ENCODE measurements around the gene FAR1.
"Not testable (repeated sequence)": the region's sequence is repeated elsewhere in the genome, so short reads cannot be mapped to it uniquely, and the experiment has no call there.

Gene FAR1

DNA sequence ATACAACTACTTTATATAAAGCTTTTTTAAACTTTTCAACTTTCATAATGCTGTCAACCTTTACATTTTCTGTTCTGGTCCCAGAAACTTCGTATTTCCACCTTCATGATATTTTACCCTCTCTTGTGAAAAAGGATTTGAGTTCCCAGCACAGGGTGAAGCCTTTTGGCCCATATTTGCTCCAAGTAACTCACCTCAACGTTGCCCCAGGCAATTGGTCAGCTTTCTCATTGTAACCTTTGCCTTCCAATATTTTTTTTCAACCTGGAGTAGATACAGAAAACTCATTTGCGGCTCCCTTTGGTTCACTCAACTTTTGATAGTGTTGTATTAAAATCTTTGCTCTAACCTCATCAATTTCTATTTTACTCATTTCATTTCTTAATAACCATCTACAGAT, 21.1 kb upstream of the FAR1 start:
- Histone ChIP-seq H4K20me1 (ENCODE audit: control insufficient read depth, insufficient read depth, low read depth, low read length) (no peaks in the 10 kb centered on the region), H3K4me2 (ENCODE audit: low read length) (no peak overlapping the region), H3K27ac (ENCODE audit: low read depth, low read length) (no peak overlapping the region), H3K27me3 (ENCODE audit: control insufficient read depth, low read length) (0 out of 2 replicates have a peak, but pooled peaks cover 3% of the 10 kb centered on the region), H3K4me1 (ENCODE audit: control insufficient read depth, low read length) (no peaks in the 10 kb centered on the region), H3K9me2 (replicated peaks; ENCODE audit: control insufficient read depth, low read length) (no peaks in the 10 kb centered on the region), H3K79me2 (ENCODE audit: control insufficient read depth, low read length) (no peaks in the 10 kb centered on the region), H3K9me3 (ENCODE audit: control insufficient read depth, insufficient read depth, low read length) (peaks cover 3% of the 10 kb centered on the region; the same call in 1 of the 2 replicates), H3K4me3 (ENCODE audit: low read length) (no peak overlapping the region), H3F3A (ENCODE audit: control insufficient read depth, insufficient read depth) (no peaks in the 10 kb centered on the region), H3K36me3 (ENCODE audit: control insufficient read depth, low read length) (no peaks in the 10 kb centered on the region)
- no peak for TF ChIP-seq EZH2phosphoT487 (IDR thresholded peaks at IDR 0.05; ENCODE audit: borderline replicate concordance, low read length)
- TF ChIP-seq, protein P1, sequence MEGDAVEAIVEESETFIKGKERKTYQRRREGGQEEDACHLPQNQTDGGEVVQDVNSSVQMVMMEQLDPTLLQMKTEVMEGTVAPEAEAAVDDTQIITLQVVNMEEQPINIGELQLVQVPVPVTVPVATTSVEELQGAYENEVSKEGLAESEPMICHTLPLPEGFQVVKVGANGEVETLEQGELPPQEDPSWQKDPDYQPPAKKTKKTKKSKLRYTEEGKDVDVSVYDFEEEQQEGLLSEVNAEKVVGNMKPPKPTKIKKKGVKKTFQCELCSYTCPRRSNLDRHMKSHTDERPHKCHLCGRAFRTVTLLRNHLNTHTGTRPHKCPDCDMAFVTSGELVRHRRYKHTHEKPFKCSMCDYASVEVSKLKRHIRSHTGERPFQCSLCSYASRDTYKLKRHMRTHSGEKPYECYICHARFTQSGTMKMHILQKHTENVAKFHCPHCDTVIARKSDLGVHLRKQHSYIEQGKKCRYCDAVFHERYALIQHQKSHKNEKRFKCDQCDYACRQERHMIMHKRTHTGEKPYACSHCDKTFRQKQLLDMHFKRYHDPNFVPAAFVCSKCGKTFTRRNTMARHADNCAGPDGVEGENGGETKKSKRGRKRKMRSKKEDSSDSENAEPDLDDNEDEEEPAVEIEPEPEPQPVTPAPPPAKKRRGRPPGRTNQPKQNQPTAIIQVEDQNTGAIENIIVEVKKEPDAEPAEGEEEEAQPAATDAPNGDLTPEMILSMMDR (IDR thresholded peaks at IDR 0.05; ENCODE audit: low read depth, low read length, poor library complexity, severe bottlenecking): no peak

GRCh38 chr11:13649619-13650018, 18.8 kb upstream of the FAR1 start:
- H3K27ac ChIP-seq (ENCODE audit: low read depth, low read length): no peak overlapping the region
- H3F3A ChIP-seq (ENCODE audit: control insufficient read depth, insufficient read depth): no peaks in the 10 kb centered on the region
- no peaks in the 10 kb centered on the region for H3K79me2 ChIP-seq (ENCODE audit: control insufficient read depth, low read length)
- H3K9me3 ChIP-seq (ENCODE audit: control insufficient read depth, insufficient read depth, low read length): peaks cover 3% of the 10 kb centered on the region; the same call in 1 of the 2 replicates
- H3K4me1 ChIP-seq (ENCODE audit: control insufficient read depth, low read length): no peaks in the 10 kb centered on the region
- TF ChIP-seq, protein P1 (IDR thresholded peaks at IDR 0.05; ENCODE audit: low read depth, low read length, poor library complexity, severe bottlenecking): no peak
- TF ChIP-seq EZH2phosphoT487 (IDR thresholded peaks at IDR 0.05; ENCODE audit: borderline replicate concordance, low read length): no peak
- no peak overlapping the region for H3K4me3 ChIP-seq (ENCODE audit: low read length)
- H3K27me3 ChIP-seq (ENCODE audit: control insufficient read depth, low read length): no peaks in the 10 kb centered on the region
- H4K20me1 ChIP-seq (ENCODE audit: control insufficient read depth, insufficient read depth, low read depth, low read length): no peaks in the 10 kb centered on the region
- no peaks in the 10 kb centered on the region for H3K36me3 ChIP-seq (ENCODE audit: control insufficient read depth, low read length)
- H3K4me2 ChIP-seq (ENCODE audit: low read length): no peak overlapping the region
- H3K9me2 ChIP-seq (replicated peaks; ENCODE audit: control insufficient read depth, low read length): no peaks in the 10 kb centered on the region

- H3K4me2 ChIP-seq (ENCODE audit: low read length); H3K9me2 ChIP-seq (replicated peaks; ENCODE audit: control insufficient read depth, low read length); H3K9me3 ChIP-seq (ENCODE audit: control insufficient read depth, insufficient read depth, low read length); H3K27ac ChIP-seq (ENCODE audit: low read depth, low read length); H3K4me1 ChIP-seq (ENCODE audit: control insufficient read depth, low read length); H3F3A ChIP-seq (ENCODE audit: control insufficient read depth, insufficient read depth); H3K27me3 ChIP-seq (ENCODE audit: control insufficient read depth, low read length); H3K36me3 ChIP-seq (ENCODE audit: control insufficient read depth, low read length); H3K79me2 ChIP-seq (ENCODE audit: control insufficient read depth, low read length); H3K4me3 ChIP-seq (ENCODE audit: low read length); H4K20me1 ChIP-seq (ENCODE audit: control insufficient read depth, insufficient read depth, low read depth, low read length): not testable (repeated sequence)
Measured at GRCh38 chr11:13651515-13651914, 17.0 kb upstream of the FAR1 start.

DNA sequence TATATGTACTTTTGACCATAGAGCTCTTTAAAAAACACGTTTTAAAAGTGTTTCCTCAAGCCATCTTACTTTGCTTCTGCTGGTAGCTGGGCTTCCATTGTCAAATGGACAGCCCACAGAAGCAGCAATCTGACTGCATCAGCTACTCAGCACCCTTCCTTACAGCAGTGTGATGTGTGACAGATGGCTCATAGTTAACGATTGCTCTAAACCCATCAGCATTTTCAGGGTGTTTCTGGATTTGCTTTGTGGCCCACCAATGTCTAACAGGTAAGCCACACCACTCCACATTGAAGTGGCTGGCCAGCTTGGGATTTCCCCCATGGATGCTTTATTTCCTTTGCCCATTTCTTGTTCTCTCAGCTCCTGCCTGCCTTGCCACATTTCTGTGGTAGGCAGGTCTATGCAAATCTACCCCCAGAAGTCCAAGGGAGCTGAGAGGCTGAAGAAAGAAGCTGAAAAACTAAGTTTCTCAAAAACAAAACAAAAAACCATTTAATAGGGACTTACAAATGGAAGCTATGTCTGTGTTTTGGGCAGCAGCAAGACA, 7.3 kb upstream of the FAR1 start:
- H3K4me1 ChIP-seq (ENCODE audit: control insufficient read depth, low read length): no peaks in the 10 kb centered on the region
- H3K9me2 ChIP-seq (replicated peaks; ENCODE audit: control insufficient read depth, low read length): no peaks in the 10 kb centered on the region
- TF ChIP-seq, protein P1 (IDR thresholded peaks at IDR 0.05; ENCODE audit: low read depth, low read length, poor library complexity, severe bottlenecking): no peak
- TF ChIP-seq EZH2phosphoT487 (IDR thresholded peaks at IDR 0.05; ENCODE audit: borderline replicate concordance, low read length): no peak
- no peak overlapping the region for H3K27ac ChIP-seq (ENCODE audit: low read depth, low read length)
- no peaks in the 10 kb centered on the region for H3K36me3 ChIP-seq (ENCODE audit: control insufficient read depth, low read length)
- no peaks in the 10 kb centered on the region for H3K27me3 ChIP-seq (ENCODE audit: control insufficient read depth, low read length)
- no peak overlapping the region for H3K4me2 ChIP-seq (ENCODE audit: low read length)
- no peak overlapping the region for H3K4me3 ChIP-seq (ENCODE audit: low read length)
- H3F3A ChIP-seq (ENCODE audit: control insufficient read depth, insufficient read depth): no peaks in the 10 kb centered on the region
- no peaks in the 10 kb centered on the region for H4K20me1 ChIP-seq (ENCODE audit: control insufficient read depth, insufficient read depth, low read depth, low read length)
- H3K79me2 ChIP-seq (ENCODE audit: control insufficient read depth, low read length): no peaks in the 10 kb centered on the region
- H3K9me3 ChIP-seq (ENCODE audit: control insufficient read depth, insufficient read depth, low read length): peaks cover 12% of the 10 kb centered on the region; the same call in 1 of the 2 replicates
